ENCODE results near the gene KRT86. TPM values are rescaled to one million over a fixed set of nuclear protein-coding genes. Genes with fewer than 3 reads are reported as not detected.

The KRT86 gene
- total and polyA plus RNA-seq, 2 of the 8 experiments (the other 6 are each of a cell fraction or from before 2014, with no cell fraction given) = 0.12 TPM; not detected in 1

DNA sequence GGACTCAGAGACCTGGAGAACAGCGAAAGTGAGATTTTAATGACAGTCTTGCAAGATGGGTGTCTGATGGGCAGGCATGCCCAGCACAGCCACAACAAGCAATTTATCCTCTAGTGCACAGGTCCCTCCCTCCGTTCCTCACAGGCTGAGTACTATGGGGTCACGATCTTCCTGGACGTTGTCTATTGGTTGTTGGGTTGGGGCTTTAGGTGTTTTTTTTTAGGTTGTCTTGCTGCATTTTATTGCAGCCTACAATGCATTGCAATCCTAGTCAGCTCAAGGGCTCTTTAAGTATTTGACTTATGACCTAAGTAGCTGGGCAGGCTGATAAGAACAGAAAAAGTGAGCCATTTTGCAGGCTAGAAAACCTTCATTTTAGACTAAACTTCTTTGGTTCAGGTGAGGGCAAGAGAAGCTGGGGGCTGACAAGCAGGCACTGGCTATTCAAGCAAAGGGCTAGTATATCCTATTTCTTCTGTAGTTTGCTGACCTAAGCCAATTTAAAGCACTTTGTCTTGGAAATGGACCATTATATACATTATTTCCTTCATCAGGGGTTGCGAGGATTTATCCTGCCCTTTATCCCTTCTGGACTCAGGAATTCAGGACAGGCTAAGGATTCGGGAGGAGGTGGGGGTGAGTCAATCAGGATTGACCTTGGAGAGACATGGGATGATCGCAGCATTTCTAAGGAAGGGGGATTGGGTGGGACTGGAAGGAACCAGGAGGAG, 35.4 kb upstream of the KRT86 start:
- FAIRE-seq (no peak), DNase-seq (ENCODE audit: low read depth in 1 of 2, low spot score in 2 of 2) (no peak)
- H3K14ac ChIP-seq (ENCODE audit: insufficient read length) = no peak overlapping the region
- no peaks in the 10 kb centered on the region for H4K20me1 ChIP-seq (replicated peaks in 1 of 2; ENCODE audit: control insufficient read depth in 1 of 2, insufficient read depth in 2 of 2, low read length in 2 of 2)
- no peak overlapping the region for H2BK120ac ChIP-seq (replicated peaks; ENCODE audit: low read depth, low read length)
- H4K5ac ChIP-seq (ENCODE audit: insufficient read length, low read depth, low read length) = no peak overlapping the region
- H3K4me2 ChIP-seq (ENCODE audit: insufficient read depth in 1 of 2, low read depth in 2 of 2, low read length in 2 of 2) = no peak overlapping the region; a peak in 1 of 4 replicates
- no peak overlapping the region for H3K23ac ChIP-seq (ENCODE audit: insufficient read length)
- no peak overlapping the region for H2BK20ac ChIP-seq (ENCODE audit: low read length)
- H2BK5ac ChIP-seq (ENCODE audit: low read depth, low read length) = no peak overlapping the region
- peaks cover 0 to 17% (median 5%) of the 10 kb centered on the region in 4 experiments; a peak in 4 of 7 replicates for H3K27me3 ChIP-seq (replicated peaks in 1 of 4; ENCODE audit: control insufficient read depth in 3 of 4, extremely low read depth in 1 of 4, insufficient read depth in 3 of 4, low read length in 3 of 4)
- POLR2A ChIA-PET (ENCODE audit: partially characterized antibody) = interaction anchor here (1.6 to 1.8 kb wide), 2 partner anchors 9 to 17 kb away, joined by 6 to 12 read pairs; no protein-coding TSS in a partner anchor
- no peak overlapping the region for H3K4ac ChIP-seq (replicated peaks; ENCODE audit: insufficient read length, low read depth, low read length)
- H3K36me3 ChIP-seq (ENCODE audit: control insufficient read depth in 2 of 4, insufficient read depth in 4 of 4, low read length in 3 of 4) = no peaks in the 10 kb centered on the region; a peak in 1 of 8 replicates
- CTCF ChIA-PET (ENCODE audit: partially characterized antibody) = interaction anchor here (0.8 to 17.6 kb wide), 13 partner anchors 7 to 90 kb away, joined by 3 to 151 read pairs (median 8); no protein-coding TSS in a partner anchor
- H3K4me3 ChIP-seq (ENCODE audit: extremely low read depth in 1 of 4, insufficient read depth in 2 of 4, low read depth in 3 of 4, low read length in 4 of 4) = no peak overlapping the region
- no peaks in the 10 kb centered on the region for H3K9me3 ChIP-seq (ENCODE audit: insufficient read depth in 2 of 2, low read depth in 1 of 2, low read length in 1 of 2)
- no peak overlapping the region for H2AFZ ChIP-seq (ENCODE audit: low read length)
- no peak overlapping the region for H3K56ac ChIP-seq (replicated peaks; ENCODE audit: insufficient read length, low read depth, low read length)
- H4K8ac ChIP-seq (ENCODE audit: extremely low read depth, insufficient read depth, low read length) = no peak overlapping the region
- no peak overlapping the region for H2AK5ac ChIP-seq (ENCODE audit: low read depth, low read length)
- H3K9ac ChIP-seq (replicated peaks in 1 of 4; ENCODE audit: extremely low read depth in 1 of 4, low read depth in 3 of 4, low read length in 3 of 4) = no peak overlapping the region
- peaks cover 9 to 23% (median 16%) of the 10 kb centered on the region in 4 experiments for H3K4me1 ChIP-seq (replicated peaks in 1 of 4; ENCODE audit: control insufficient read depth in 3 of 4, insufficient read depth in 4 of 4, low read length in 3 of 4)
- no peak overlapping the region for H3K18ac ChIP-seq (ENCODE audit: extremely low read depth, low read length)
- no peak overlapping the region for H3K27ac ChIP-seq (ENCODE audit: low read depth, low read length)
- no peak overlapping the region for H4K91ac ChIP-seq (replicated peaks; ENCODE audit: insufficient read length, low read length)
- no peaks in the 10 kb centered on the region for H3K23me2 ChIP-seq (ENCODE audit: low read depth, low read length)
- H3K79me2 ChIP-seq (ENCODE audit: control insufficient read depth in 1 of 2, insufficient read depth in 2 of 2, low read length in 2 of 2) = no peaks in the 10 kb centered on the region
- H3K79me1 ChIP-seq (ENCODE audit: low read depth, low read length) = no peaks in the 10 kb centered on the region
- H2BK15ac ChIP-seq (ENCODE audit: low read length) = no peak overlapping the region
- WGBS, 2 experiments (ENCODE audit: extremely low coverage in 1 of 2, insufficient coverage in 1 of 2, insufficient read length in 1 of 2, insufficient replicate concordance in 2 of 2, low coverage in 1 of 2, low lambda C conversion rate in 2 of 2, missing lambda C conversion rate in 1 of 2) = 86% methylated on average over 7 of the region's 7 CpGs; no CpG with 5 or more reads in 1 of the 2 experiments
- H2BK12ac ChIP-seq (ENCODE audit: low read depth, low read length) = peak overlapping the region; percentile 39; the same call in 1 of the 2 replicates
- TF ChIP-seq NANOG (IDR thresholded peaks at IDR 0.05; ENCODE audit: insufficient read depth, low read depth, low read length, poor library complexity, severe bottlenecking) (no peak), RBBP5 (IDR thresholded peaks at IDR 0.05; ENCODE audit: borderline replicate concordance, low read depth, low read length) (no peak), PHF8 (conservative IDR thresholded peaks at IDR 0.05; ENCODE audit: low read depth, low read length) (no peak), RAD21 (IDR thresholded peaks at IDR 0.05 in 1 of 2, conservative IDR thresholded peaks at IDR 0.05 in 1 of 2; ENCODE audit: low read depth in 2 of 2, low read length in 2 of 2) (no peak), JUND (IDR thresholded peaks at IDR 0.05; ENCODE audit: low read length) (no peak), SIN3A (conservative IDR thresholded peaks at IDR 0.05 in 1 of 2, IDR thresholded peaks at IDR 0.05 in 1 of 2; ENCODE audit: low read depth in 1 of 2, low read length in 2 of 2) (no peak), SUZ12 (IDR thresholded peaks at IDR 0.05; ENCODE audit: low read length) (no peak), EZH2 (IDR thresholded peaks at IDR 0.05; ENCODE audit: low read depth, low read length, severe bottlenecking) (no peak)
- TF ChIP-seq, protein P1, sequence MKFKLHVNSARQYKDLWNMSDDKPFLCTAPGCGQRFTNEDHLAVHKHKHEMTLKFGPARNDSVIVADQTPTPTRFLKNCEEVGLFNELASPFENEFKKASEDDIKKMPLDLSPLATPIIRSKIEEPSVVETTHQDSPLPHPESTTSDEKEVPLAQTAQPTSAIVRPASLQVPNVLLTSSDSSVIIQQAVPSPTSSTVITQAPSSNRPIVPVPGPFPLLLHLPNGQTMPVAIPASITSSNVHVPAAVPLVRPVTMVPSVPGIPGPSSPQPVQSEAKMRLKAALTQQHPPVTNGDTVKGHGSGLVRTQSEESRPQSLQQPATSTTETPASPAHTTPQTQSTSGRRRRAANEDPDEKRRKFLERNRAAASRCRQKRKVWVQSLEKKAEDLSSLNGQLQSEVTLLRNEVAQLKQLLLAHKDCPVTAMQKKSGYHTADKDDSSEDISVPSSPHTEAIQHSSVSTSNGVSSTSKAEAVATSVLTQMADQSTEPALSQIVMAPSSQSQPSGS (IDR thresholded peaks at IDR 0.05; ENCODE audit: low read length) = no peak
